Epithelial cell of prostate (primary cell): Measurements from ENCODE around the gene DPH6.
"Not testable (repeated sequence)": the region's sequence is repeated elsewhere in the genome, so short reads cannot be mapped to it uniquely, and the experiment has no call there.

ENCODE experiments used
- DNase-seq: peaks from one replicate; pipeline ENCODE4 v3.0.0-alpha.2; 2011; ENCODE audit warnings: low read depth, low spot score
- H3K27ac ChIP-seq: fragments of 450-650 bp; 2 replicates; pipeline ENCODE4 v1.5.1; 2017; ENCODE audit warnings: mild to moderate bottlenecking

The DPH6 gene, protein sequence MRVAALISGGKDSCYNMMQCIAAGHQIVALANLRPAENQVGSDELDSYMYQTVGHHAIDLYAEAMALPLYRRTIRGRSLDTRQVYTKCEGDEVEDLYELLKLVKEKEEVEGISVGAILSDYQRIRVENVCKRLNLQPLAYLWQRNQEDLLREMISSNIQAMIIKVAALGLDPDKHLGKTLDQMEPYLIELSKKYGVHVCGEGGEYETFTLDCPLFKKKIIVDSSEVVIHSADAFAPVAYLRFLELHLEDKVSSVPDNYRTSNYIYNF

DNA sequence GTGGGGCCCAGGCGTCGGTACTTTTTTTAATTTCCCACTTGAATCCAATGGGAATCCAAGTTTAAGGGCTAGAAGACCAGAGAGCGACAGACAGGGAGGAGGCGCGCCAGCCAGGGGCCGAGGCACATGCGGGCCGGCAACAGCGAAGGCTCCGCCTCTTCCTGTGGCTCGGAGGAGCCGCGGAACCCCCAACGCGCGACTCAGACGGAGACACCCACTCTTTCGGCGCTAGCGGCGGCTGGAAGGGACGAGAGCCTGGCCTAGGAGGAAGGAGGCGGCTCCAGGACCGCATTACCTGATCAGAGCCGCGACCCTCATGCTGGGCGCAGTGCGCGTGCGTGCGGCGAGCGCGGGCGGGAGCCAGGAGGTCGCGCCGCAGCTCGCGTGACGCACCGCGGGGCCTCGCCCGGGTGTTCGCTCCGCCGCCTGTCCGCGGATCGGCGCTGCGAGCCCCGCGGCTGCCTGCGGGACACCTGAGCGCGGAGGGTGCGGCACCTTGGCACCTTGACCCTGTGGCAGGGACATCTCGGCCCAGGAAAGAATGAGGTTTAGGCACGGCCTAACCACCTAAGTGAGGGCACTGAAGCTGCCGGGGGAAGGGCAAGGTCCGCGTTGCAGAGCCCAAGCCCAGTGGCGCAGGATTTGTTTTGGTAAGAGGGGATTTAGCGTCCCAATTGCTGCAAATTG, at the start of gene DPH6:
Gene DPH6 (minus strand): TSS at position 342 of the 687 bp plus-strand sequence. CDS start 24 bp downstream, at position 318.
- no peak for DNase-seq
- H3K27ac ChIP-seq: peak within 1 kb of the TSS; percentile 96

DNA sequence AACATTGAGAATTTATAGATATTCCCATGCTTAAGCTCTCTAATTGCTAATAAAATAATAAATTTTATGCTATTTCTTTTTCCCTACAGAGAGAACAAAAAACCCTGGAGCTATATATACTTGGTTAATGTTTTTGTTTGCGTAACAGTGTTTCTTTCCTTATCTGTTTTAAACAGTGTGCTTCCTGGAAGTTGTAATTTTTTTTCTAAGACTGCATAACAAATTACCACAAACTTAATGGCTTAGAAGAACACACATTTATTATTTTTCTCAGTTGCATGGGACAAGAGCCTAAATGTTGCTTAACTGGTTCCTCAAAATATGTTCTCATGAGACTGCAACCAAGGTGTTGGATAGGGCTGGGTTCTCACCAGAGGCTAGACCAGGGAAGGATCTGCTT, 49.7 kb upstream of the DPH6 start:
- H3K27ac ChIP-seq: no peak overlapping the region
- DNase-seq: no peak

DNA sequence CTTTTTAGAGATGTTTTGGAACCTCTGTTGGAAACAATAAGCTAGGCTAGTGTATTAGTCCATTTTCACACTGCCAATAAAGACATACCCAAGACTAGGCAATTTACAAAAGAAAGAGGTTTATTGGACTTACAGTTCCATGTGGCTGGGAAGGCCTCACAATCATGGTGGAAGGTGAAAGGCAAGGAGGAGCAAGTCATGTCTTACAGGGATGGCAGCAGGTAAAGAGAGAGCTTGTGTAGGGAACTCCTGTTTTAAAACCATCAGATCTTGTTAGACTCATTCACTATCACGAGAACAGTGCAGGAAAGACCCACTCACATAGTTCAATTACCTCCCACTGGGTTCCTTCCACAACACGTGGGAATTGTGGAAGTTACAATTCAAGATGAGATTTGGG, 46.0 kb upstream of the DPH6 start:
- not testable (repeated sequence) for DNase-seq, H3K27ac ChIP-seq

DNA sequence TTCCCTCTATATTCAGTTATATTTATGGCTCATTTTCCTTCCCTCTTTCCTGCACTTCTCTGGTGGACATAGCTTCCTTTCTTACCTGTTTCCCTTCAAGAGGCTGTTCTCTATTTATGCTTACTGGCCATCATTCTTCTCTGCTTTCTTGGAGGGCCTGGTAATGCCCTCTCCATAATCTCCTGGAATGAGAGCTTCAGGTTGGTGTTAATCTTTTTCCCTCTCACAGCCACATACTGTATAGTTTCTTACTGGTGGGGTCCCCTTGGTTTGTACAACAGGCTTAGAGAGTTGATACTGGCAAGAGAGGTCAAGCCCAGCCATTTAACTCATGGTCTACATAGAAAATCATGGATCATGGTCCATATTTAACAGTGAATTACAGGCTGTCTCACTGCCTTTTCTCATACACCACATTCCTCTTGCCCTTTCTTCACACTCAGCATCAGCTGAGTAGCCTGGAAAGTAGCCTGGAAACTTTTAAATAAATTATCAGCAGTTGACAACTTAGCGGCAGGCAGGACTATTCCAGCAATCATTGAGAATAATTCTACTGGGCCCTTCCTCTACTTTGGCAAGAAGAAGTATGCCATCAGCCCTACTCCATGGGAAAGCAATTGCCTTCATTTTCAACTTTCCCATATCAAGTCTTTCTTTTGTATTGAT, 38.0 kb upstream of the DPH6 start:
- no peak for DNase-seq
- no peak overlapping the region for H3K27ac ChIP-seq

DNA sequence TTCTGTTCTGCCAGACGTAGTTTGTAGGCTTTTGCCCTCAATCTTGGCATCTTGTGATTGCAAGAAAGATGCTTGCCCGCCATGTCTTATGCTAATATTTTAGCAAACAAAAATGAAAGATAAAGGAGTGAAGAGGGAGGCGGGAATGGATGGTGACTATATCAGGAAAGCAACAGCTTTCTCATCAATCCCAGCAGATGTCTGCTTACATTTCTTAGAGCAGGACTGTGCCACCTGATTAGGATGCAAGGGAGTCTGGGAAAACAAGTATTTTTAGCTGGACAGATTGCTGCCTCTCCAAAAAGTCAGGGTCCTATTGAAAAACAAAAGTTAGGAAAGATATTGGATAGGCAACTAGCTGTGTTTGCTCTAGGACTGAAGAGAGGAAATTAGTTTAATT, 34.6 kb upstream of the DPH6 start:
- no peak overlapping the region for H3K27ac ChIP-seq
- no peak for DNase-seq

DNA sequence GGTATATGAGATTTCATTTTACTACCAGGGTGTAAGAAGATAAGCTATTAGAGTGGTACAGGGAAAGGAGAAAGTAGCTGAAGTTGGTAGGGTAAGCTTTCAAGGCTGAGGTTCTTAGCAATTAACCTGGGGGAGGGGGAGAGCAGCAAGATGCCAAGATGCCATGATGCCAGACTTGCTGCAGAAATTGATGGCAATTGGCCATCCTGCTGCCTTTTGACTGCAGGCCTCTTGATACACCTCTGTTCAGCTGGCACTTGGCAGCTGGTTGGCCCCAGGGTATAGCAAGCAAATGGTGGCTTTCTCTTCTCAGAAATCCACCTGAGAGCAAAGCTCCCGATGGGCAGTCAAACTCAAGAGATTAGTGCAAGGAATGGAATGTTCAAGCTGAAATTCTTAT, 21.4 kb upstream of the DPH6 start:
- no peak overlapping the region for H3K27ac ChIP-seq
- DNase-seq: no peak

DNA sequence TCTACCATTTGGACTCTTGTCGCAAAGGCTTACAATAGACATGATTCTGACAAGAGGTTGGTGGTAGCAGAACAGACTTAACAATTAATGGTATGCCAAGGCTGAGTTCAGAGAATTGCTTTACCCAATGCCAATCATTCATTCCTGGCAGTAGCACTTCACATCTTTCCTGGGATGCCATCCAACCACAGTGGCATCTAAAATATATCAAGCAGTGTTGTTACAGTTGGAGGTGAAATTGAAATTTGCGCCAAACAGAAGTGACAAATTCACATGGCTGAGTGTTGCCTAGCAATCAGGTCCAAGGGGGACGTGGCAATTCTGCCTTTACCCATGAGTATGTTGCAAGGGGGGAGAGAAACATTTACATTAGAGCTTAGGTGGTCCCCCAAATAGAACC, 21.0 kb upstream of the DPH6 start:
- no peak overlapping the region for H3K27ac ChIP-seq
- DNase-seq: no peak

DNA sequence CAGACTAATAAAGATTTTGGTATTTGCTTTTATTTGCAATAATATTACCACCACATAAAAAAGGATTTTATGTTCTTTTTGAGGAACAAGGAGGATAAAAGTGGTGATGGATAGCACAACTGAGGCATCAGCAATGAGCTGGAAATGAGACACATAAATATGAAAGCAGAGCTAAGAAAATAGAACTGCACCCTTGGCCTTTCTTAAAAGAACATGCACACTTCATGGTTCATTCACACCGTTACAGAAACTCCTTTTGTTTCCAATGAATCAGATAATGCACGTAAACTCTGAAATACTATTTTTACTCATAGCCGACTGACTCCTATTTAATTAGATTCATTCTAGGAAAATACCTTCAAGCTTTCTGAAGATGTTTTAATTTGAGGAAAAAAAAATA, 19.9 kb upstream of the DPH6 start:
- no peak overlapping the region for H3K27ac ChIP-seq
- DNase-seq: no peak

DNA sequence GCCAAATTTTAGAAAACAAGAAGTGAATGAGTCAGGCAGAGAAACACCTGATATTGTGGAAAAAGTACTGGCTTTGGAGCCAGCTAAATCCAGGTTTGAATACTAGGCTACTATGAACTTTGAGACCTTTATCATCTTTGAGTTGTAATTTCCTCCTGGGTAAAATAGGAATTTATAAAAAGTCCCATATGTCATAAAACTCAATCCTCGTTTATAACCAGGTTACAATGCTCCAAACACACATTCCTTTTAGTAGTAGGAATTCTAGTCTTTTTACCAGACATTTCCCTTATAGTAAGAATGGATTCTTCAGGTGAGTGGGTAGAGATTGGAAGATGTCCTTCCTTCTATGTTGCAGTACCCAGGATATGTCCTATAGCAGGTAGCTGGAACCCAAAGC, 16.7 kb upstream of the DPH6 start:
- DNase-seq: no peak
- H3K27ac ChIP-seq: no peak overlapping the region

DNA sequence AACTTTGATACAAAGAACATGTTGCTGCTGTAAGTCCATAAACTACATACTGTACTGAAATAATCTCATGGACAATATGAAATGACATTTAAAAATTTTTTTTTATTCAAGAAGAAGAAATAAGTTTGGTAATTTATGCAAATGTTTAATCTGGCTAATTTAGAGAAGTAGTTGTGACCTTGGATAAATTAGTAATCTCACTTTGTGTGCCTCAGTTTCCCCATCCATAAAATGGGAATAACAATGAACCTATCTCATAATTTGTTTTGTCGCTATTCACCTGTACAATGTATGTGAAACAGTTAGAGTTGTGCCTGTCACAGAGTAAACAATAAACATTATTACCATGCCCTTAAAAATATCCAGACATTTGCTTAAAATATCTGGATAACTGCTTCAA, 15.3 kb upstream of the DPH6 start:
- no peak for DNase-seq
- no peak overlapping the region for H3K27ac ChIP-seq

DNA sequence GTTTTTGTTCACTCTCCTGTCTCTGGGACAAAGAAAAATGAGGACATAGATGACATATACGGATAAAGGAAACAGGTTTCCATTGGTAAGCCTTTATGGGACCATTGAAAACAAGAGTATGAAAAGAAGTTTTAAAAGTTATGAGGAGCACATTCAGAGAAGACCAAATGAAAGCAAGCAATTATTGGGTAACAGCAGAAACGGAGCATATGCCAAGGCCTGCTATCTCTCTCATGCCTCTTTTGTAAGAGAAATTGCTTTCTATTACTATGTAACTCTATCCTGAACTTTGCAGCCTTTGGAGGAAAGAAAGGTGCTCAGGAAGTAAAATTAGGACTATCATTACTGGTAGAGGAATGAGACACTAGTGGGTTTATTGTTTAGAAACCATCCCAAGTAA, 14.9 kb upstream of the DPH6 start:
- no peak for DNase-seq
- no peak overlapping the region for H3K27ac ChIP-seq

DNA sequence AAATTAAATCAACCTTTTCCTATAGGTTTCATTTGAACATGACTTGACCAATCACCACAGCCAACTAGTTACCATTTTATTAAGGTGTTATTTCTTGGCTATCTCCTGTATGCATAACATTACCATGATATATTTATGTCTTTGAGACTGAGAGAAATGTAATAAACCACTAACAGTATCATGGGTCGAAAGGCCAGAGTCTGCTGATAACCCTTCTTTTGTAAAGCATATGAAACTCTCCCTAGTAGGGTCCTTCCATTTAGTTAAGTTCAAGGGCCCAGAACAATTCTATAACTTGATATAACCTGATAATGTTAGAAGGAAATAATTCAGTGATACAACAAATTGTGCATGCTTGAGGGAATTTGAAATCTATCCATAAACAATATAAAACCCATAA, 14.3 kb upstream of the DPH6 start:
- no peak overlapping the region for H3K27ac ChIP-seq
- no peak for DNase-seq

DNA sequence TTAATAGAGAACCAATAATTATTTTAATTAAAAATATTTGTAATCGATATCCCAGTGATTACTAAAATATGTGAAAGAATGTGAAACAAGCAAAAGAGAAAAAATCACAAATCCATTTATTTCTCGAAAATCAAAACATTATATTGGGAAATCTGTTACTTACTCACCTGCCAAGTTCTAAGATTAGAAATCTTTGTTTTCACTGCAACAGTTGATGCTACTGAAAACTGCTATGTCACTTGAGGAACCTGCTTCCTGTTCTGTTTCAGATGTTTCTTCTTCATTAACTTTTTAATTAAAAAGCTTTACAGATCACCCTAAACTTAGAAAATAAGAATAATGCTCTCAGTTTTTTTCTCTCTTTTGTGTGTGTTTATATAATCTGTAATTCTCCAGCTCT, 13.7 kb upstream of the DPH6 start:
- no peak for DNase-seq
- no peak overlapping the region for H3K27ac ChIP-seq

DNA sequence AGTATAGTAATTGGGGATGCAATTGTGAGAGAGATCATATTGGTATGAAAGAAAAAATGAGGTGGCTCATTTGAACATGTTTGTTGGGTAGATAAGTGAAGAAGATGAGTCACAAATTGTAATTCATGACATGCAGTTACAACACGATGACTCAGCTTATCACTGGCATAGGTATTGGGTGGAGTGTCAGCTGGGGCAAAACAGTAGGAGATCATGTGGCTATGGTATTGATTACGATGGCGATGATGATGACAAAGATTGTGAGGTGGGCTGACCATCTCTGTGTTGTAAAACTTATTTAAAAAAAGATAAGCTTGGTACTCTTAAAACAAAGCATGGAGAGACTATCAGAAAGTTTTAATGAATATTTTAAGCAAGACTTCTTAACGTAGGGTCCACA, 11.6 kb upstream of the DPH6 start:
- H3K27ac ChIP-seq: peak overlapping the region; percentile 27
- peak; percentile 50 for DNase-seq

DNA sequence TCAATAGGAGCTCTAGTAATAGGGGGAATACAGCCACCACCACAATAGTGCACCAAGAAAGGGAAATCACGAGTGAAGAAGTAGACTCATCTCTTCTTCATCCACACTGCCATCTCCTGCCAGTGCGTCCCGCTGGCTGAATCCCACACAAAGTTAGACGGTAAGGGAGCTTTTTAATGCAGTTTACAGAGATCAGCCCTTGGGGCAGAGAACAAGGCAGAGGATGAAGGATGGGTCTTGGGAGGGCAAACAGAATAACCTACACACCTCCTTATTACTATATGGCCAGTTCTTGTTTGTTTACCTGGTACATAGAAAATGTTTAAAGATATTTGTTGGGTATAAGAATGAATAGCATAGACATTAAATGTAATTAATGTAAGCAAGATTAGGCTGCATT, 11.0 kb upstream of the DPH6 start:
- DNase-seq: no peak
- H3K27ac ChIP-seq: peak overlapping the region; percentile 27

DNA sequence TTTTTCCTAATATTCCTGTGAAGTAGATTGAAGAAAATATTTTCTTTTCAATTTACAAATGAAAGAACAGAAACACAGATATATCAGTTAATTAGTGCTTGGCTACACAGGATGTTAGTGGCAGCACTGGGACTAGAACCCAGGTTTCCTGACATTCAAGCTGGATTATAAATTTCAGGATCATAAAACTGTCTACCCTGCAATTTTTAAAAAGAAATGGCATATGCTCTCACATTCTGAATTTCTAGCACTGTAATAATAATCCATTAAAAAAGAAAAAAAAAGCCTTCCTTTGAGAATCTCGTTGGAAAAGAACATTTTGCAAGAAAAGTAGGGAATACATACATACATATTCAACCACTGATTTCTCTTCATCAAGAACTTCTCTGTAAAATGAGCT, 9.3 kb upstream of the DPH6 start:
- no peak for DNase-seq
- no peak overlapping the region for H3K27ac ChIP-seq

DNA sequence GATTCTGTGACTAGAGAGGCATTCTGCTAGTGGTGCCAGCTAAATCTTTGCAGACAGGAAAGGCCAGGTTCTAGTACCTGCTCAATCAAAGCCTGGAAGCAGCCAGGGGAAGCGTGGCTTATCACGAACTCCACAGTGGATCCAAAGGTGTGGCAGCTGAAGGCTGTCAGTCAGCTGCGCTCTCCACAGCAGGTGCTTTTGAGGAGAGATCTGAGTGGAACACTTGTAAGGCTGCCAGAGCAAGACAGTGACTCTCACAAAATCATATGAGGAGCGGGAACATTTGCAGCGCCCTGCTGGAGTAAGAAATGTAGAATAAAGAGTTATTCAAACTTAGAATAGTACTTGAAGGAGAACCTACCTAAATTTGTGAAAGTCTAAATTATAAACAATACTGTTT, 5.0 kb upstream of the DPH6 start:
- DNase-seq: no peak
- no peak overlapping the region for H3K27ac ChIP-seq

DNA sequence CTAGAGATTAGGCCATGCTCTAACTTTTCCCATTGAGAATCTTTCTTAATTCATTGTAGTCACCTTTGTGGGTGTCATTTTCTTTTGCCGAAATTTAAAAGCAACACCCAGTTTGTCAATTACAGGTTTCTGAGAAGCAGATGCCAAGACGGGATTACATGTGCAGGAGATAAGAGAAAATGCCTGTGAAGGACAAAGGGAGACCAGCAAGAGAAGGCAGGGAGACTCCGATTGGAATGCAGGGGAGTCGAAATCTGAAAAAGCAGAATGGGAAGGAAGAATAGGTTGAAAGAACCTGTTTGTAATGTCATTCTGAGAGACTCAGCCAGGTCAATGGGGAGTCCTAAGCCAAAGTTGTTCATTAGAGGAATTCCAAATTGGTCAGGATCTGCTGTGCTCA, 3.6 kb upstream of the DPH6 start:
- no peak for DNase-seq
- H3K27ac ChIP-seq: no peak overlapping the region

DNA sequence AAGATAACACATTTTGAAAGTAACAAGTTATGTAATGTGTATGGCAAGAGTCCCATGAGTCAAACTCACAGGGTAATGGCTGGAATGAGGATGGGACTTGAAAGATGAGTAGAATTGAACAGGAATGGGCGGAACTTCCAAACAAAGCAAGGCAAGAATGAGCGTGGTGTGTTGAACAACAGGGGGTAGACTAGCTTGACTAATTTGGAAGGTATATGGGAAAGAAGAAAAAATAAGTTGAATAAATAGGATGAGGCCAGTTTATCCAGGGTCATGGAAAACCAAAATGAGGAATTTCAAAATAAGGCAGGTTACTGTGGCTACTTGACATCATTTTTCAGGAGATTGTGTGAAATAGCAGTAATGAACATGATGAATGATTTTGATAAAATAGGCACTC, 2.5 kb upstream of the DPH6 start:
- H3K27ac ChIP-seq: no peak overlapping the region
- no peak for DNase-seq

DNA sequence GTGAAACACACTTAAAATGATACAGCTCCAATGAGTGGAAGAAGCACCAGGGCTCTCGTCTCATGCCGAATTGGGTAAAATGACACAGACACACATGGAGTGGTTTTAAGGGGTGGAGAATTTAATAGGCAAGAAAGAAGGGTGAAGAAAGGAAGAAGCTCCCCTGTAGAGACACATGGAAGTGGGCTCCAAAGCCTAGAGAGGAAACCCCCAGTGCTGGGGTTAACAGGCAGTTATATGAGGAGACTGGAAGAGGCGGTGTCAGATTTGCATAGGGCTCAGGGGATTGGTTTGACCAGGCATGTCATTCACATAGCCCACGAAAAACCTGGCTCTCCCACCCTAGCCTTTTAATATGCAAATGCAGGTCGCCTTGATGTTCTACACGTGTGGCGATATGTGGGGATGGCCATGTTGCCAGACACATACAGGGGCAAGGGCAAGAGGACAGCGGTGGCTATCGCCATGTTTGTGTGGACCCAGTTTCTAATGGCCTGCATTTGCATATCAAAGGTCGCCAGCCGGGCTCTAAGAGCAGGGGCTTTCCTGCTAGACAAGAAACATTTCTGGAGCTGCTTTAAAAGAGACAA, 1.9 kb upstream of the DPH6 start:
- no peak overlapping the region for H3K27ac ChIP-seq

More for the DNA sequence above, 1.9 kb upstream of the DPH6 start:
- no peak for DNase-seq
